GM18499 (cell line): ENCODE measurements around the gene CHID1.

ENCODE experiments used
- ATAC-seq: cut with Tn5 transposase; IDR thresholded peaks from one replicate; pipeline ENCODE4 v1.9.1; 2021; ENCODE audit warnings: moderate number of reproducible peaks; ENCODE audit not compliant: insufficient read depth, unreplicated experiment

The CHID1 gene

DNA sequence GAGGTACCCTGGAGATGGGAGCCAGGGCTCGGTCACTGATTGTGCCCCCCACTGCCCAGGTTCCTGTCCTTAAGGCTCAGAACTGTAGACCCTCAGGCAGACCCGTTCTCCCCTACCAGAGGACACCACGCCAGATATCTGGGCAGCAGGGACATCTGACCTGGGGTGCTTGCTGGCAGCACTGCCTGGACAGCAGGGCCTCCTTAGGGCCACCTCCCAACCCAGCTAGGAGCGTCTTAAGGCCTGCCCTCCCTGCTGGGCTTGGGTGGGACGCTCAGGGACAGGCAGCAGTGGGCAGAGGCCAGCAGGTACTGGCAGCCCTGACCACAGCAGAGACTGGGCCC, 71.4 kb downstream of the CHID1 start:
- ATAC-seq: no peak

DNA sequence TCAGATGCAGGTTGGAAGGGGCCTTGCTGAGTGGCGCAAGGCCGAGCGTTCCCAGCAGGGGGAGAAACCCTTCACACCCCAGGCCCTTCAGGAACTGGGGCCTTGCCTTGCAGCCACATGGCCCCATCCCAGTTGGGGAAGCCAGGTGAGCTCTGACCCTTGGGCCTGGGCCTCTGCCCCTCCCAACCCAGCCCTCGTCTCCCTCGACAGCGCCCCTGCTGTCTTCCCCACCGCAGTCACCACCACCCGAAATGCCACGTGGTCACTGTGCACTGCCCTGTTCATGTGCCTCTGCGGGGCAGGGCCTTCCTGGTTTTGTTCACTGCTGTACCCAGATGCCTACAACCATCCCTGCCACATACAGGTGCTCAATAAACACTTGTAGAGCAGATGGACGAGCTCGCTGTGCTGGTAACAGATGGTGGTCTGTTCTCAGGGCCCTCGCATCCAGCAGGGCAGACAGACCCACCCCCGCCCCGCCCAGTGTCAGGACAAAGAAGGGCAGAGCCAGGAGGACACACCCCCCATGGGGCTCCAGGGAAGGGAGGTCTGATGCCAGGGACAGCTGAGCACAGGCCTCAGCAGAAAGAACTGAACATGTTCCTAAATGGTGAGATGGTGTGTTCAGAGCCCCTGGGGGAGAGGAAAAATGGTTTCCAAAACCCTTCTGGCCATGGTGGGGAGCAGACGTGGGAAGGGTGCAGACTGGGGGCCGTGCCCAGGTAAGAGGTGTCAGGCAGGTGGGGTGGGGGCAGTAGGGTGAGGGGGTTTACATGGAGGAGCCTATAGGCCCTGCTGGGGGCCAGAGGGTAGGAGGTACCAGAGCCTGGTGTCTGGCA, 72.0 kb downstream of the CHID1 start:
- ATAC-seq: no peak

DNA sequence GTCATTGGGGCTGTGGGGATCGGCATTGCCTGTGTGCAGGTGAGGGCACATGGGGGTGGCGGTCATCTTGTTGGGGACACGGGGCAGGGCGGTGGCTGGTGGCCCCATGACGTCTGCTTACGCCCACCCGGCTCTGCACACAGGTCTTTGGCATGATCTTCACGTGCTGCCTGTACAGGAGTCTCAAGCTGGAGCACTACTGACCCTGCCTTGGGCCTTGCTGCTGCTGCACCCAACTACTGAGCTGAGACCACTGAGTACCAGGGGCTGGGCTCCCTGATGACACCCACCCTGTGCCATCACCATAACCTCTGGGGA, 72.7 kb downstream of the CHID1 start:
- no peak for ATAC-seq

DNA sequence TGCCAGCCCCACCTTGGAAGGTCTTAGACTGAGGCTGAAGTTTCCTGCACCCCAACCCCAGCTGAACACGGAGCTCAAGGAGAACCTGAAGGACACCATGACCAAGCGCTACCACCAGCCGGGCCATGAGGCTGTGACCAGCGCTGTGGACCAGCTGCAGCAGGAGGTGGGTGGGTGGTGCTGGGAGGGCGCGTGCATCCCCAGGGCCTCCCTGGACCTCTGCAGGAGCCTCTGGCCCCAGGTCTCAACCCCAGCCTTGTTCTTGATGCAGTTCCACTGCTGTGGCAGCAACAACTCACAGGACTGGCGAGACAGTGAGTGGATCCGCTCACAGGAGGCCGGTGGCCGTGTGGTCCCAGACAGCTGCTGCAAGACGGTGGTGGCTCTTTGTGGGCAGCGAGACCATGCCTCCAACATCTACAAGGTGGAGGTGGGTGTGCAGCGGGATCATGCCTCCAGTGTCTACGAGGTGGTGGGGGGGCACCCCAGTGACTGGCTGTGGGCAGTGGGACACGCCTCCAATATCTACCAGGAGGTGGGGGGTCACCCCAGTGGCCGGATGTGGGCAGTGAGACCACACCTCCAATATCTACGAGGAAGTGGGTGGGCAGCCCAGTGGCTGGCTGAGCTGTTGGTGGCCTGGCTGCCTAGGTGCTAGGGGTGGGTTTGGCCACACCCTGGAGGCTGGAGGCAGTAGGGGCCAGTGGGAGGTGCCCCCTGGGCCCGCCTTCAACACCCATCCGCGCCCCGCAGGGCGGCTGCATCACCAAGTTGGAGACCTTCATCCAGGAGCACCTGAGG, 73.2 kb downstream of the CHID1 start:
- no peak for ATAC-seq

DNA sequence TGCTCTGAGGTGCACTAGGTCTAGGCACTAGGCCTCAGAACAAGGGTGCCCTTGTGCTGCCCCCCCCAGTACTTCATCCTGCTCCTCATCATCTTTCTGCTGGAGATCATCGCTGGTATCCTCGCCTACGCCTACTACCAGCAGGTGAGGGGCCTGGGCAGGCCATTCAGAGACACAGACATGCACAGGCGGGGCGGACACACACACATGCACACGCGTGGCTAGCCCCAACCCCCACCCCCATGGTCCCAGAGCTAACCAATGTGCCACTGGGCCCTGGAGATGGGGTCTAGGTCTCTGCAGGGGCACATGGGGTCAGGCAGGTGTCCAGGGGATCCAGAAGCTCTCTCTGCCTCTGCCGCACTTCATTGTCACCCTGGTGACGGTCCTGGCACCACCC, 73.9 kb downstream of the CHID1 start:
- ATAC-seq: no peak

DNA sequence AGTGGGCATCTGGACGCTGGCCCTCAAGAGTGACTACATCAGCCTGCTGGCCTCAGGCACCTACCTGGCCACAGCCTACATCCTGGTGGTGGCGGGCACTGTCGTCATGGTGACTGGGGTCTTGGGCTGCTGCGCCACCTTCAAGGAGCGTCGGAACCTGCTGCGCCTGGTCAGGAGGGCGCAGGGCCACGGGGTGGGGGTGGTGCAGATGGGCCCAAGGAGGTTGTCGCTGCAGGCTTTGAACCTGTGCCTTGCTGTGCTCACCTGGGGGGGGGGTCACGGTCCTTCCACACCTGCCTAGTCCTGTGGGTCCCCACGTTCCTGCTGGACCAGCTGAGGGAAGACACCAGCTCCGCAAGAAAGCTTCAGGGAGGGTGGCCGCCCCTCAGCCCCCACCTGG, 74.3 kb downstream of the CHID1 start:
- ATAC-seq: no peak

DNA sequence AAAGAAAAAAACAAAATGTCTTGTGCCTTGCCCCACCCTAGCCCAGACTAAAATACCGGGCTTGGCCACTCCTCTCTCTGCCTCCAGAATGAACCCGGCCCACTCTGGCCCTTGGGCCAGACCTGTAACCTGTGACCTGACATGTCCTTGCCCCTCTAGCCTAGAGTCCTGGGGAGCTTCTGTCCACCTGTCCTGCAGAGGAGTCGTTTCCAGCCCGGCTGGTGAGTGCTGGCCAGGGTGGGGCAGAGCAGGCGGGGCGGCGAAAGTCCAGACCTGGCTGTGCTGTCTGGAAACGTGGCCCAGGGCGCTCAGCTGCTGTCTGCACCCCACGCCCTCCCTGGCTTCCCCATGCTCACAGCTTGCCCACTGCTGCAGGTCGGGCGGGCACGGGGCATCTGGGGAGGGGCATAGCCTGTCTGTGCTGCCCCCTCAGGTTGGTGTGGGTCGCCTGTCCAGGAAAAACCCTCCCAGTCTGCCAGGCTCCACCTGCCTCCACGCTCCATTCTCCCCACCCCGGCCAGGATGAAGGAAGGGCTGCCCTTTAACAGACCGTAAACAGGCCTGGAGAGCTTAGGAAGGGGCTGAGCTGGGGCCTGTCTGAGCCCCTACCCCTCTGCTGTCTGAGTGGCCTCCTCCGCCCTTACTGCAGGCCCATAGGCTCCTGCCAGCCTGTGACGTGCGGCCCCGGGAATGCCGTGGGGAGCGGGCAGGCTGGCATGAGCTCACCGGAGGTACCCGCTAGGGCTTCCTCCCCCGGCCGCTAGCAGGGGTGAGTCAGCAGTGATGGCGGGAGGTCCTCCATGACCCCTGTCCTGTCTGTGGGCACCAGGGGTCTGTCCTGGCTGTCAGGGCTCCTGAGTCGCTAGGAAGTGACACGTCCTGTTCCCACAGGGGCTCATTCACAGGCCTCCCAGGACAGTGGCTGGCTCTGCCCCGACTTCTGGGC, 76.0 kb downstream of the CHID1 start:
- no peak for ATAC-seq

DNA sequence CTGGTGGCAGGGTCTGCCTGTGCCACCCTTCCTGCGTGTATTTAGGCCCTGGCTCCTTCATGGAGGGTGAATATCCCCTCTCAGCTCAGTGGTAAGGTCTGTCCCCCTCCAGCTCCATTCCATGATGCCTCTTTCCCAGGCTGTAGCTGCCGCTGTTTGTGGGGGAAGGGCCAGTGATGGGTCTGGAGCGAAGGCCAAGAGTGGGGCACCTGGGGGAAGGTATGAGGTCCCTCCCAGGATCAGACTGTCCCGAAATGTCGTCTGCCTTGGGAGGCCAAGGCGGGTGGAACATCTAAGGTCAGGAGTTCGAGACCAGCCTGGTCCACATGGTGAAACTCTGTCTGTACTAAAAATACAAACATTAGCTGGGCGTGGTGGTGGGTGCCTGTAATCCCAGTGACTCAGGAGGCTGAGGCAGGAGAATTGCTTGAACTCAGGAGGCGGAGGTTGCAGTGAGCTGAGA, 76.7 kb downstream of the CHID1 start:
- ATAC-seq: no peak

DNA sequence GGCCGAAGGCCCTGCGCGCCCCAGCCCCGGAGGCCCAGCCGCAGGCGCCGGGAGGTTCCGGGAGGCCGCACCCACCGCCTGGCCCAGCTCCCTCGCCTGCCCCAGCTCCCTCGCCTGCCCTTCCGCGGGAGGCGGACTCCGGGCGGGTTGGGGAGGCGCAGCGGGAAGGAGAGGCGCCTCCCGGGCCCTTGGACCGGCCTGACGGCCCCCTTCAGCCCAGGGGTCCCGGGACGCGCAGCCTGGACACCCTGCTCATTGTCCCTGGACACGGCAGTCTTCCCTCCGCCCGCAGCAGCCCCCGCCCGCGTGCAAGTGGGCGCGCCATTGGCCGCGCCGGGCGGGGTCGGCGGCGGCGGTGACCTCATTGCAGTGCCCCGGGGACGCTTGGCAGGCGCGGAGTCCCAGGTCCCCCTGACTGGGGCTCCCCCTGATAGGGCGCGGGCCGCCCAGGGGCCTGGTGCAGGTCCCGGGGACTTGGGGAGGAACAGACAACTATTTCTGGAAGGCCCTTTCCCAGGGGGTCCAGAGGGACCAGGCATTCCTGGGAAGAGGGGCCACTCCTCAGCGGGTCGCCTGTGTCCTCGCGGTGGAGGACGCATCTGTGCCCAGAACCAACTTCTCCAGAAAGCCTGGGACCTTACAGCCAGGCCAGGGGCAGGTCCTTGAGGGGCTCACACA, 77.4 kb downstream of the CHID1 start:
- no peak for ATAC-seq

DNA sequence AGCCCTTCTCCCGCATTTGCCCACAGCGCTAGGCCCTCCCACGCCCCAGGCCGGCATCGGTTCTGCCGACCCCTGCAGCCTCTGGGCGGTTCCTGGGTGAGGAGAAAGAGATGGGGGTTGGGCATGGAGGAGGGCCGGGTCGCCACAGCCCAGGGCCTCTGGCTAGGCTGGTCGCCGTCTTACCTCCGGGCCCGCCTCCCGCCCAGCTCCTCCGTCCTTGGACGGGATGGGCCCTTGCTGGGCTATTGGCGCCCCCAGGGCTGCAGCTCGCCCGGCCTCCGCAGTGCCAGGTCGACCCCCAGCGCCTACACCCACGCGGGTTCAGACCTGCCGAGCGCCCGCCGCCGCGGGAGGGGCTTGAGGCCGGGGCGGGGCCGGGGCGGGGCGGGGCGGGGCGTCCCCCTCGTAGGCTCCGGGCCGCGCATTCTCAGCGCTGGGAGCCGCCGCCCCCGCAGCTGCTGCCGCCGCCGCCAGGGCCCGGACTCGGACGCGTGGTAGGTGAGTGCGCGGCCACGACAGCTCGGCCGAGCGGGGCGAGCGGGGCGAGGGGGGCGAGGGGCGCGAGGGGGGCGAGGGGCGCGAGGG, 78.0 kb downstream of the CHID1 start, which contains the start of gene CD151:
Gene CD151 (plus strand): TSS at position 424 of the 585 bp plus-strand sequence. CDS start 3,118 bp downstream, outside the sequence.
- ATAC-seq: no peak

DNA sequence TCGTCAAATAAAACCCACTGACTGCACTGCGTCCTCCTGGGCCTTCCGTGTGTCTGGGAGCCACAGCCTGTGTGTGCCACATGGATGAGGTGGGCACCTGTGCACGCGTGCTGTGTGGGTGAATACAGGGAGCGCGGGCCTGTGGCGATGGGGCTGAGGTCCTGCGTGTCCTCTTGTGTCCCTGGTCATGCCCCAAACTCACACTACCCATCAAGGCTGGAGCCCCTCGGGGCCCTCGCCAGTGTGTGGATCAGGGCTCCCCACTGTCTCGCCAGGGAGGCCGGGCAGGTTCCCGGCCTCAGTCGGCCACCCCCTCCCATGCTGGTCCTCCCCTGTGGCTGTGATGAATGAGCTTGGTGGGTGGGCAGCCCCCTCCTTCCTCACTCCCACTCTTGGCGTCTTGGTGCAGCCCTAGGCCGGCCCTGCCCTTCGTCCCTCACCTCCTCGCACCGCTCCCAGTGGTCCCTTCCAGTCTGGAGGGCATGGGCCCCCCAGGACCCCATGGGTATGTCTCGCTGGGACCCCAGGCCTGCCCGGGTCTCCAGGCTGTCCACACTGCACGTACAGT, 78.6 kb downstream of the CHID1 start:
- ATAC-seq: no peak

DNA sequence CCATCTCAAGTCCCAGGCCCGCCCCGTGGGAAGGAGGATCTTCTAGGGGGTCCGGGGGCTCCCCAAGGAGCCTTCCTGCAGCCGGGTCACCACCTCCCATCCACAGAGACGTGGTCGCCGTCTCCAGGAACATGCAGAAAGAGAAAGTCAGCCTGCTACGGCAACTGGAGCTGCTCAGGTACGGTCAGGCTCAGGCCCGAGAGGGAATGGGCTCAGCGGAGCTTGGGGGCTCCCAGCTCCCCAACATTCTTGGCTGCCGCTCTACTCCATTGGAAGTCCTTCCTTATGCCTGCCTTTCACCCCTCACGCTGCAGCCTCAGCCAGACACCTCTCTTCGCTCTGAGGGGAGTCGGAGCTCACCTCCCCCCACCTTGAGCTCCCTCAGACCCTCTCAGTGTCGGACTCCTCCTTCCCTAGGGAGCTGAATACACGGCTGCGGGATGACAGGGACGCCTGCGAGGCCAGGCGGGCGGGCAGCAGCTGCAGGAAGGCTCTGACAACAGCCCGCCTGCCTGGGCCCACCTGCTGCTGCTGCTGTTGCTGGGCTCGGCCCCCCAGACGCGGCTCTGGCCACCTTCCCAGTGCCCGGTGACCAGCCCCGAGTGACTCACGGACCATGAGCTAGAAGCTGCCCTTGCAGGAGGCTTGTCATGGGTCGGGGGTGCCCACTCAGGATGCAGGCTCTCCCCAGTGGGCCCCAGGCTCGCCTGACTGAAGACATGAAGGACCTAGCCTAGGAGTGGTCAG, 79.3 kb downstream of the CHID1 start:
- ATAC-seq: no peak

DNA sequence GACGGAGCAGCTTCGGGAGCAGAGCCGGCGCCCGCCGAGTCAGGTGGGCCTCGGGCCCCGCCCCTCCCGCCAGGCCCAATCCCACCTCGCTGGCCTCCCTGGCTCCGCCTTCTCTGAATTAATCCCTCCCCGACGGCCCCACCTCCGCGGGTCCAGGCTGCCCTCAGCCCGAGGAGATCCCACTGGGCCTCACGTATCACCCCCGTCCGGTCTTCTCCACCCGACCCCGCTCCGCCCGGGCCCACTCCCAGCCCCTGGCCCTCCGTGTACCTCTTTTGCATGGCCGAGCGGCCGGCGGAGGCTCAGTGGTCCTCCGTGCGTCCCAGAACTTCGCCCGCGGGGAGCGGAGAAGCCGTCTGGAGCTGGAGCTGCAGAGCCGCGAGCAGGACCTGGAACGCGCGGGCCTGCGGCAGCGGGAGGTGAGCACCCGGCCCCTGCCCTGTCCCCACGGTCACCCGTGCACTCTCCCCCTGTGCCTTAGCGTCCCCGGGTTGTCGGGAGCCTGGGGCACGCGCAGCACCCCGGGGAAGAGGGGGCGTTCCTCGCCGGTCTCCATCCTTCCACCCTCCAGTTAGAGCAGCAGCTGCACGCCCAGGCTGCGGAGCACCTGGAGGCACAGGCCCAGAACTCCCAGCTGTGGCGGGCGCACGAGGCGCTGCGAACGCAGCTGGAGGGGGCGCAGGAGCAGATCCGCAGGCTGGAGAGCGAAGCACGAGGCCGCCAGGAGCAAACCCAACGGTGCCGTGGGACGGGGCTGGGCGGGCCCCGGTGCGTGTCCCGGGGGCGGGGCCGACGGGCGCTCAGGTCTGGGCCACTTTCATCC, 80.1 kb downstream of the CHID1 start:
- no peak for ATAC-seq

DNA sequence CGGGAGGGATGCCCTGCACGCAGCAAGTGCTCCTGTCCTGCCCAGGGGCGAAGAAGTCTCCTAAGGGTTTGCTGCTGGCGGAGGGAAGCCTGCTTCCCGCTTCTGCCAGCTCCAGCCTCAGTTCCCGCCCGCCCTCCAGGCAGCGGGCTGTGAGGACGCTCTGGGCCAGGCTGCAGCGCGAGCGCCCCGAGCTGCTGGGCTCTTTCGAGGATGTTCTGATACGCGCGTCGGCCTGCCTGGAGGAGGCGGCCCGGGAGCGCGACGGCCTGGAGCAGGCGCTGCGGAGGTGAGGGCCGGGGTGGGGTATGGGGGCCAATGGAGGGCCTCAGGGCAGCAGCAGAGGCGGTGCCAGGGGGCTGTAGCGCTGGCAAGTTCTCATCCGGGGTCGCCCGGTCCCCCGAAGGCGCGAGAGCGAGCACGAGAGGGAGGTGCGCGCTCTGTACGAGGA, 80.7 kb downstream of the CHID1 start:
- no peak for ATAC-seq

DNA sequence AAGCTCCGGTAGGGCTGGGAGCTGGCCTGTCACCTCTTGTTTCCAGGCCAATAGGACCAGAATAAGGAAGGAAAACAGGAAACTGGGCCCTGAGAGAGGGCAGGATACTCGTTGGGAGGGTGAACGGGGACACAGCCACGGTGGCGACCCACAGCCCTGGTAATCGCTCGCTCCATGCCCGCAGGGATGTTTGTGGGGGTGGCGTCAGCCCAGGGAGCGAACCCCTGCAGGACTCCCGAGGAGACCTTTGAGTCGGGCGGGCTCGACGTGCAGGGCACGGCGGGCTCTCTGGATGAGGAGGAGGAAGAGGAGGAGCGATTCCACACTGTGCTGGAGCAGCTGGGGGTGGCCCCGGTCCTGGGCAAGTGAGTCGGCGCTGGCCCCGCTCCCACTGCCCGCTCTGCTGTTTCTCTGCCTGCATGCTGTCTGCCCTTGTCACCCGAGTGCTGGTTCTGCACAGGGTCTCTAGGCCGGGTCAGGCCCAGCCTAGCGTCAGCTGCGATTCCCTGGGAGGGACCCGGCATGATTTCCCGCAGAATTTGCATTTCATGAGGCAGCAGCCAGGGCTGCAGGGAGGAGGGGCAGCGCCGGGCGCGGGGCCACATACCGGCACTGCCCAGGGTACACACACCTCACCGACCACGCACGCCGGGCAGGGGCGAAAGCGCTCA, 81.3 kb downstream of the CHID1 start:
- no peak for ATAC-seq

DNA sequence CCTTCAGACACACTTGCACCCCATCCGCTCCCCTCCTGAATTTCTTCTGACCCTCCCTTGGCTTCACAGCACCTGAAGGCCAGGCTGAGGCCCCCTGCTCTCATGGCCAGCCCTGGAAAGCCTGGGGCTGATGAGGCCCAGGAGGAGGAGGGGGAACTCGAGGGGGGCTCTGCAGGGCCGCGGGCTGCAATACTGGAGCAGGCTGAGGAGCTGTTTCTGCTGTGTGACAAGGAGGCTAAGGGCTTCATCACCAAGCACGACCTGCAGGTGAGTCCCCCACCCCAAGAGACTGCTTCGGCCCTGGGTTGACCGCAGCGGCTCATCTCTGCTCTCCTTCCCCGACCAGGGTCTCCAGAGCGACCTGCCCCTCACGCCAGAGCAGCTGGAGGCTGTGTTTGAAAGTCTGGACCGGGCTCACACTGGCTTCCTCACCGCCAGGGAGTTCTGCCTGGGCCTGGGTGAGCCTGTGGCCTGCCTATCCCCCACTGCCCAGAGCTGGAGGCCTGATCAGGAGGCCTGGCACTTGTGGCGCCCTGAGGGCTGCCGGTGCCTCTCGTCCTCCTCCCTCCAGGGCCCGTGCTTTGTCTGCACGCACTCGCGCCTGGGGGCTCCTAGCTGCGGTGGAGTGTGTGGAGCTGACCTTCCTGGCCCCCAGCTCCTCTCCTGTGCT, 82.0 kb downstream of the CHID1 start:
- no peak for ATAC-seq

DNA sequence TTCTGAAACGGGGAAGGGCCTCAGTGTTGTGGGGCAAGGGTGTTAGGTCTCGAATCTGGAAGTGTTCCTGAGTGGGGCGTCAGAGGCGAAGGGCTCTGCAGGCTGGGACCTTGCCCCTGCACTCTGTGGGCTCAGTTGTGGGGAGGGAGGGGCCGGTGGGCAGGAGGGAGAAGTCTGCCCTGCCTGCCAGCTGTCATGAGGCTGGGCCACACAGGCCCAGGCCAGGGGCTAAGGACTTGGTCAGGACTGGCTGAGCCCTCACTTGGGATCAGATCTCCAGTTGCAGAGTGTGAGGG, 82.8 kb downstream of the CHID1 start, which contains the start of gene CRACR2B:
Gene CRACR2B (plus strand): TSS at position 23 of the 296 bp plus-strand sequence. CDS start 689 bp downstream, outside the sequence.
- no peak for ATAC-seq
